Endothelial cell of umbilical vein (primary cell): ENCODE data around the gene NEB. TPM values are rescaled to one million over a fixed set of nuclear protein-coding genes. Genes with fewer than 3 reads are reported as not detected.

Source experiments
- BruUV-seq: library from RNA; stranded (reverse); fragments of 400-500 nt; replicated peaks from 2 replicates; lab custom pipeline; 2021; lab: Mats Ljungman, UMichigan
- CTCF ChIA-PET: fragments of 300-600, 350-600 bp; sonication (Branson Sonifier 250); formaldehyde crosslinking; loops from one replicate; lab custom pipeline; 2021; ENCODE audit warnings: antibody characterized with exemption, inconsistent platforms; lab: Charles Lee
- POLR2A ChIA-PET: fragments of 300-600, 350-600 bp; sonication (Branson Sonifier 250); formaldehyde crosslinking; loops from one replicate; lab custom pipeline; 2021; ENCODE audit warnings: antibody characterized with exemption, inconsistent platforms; lab: Charles Lee
- DNase-seq: peaks from one replicate; pipeline ENCODE4 v3.0.0-alpha.2; 2011; ENCODE audit warnings: low read depth, low spot score
- FAIRE-seq: peaks from 2 replicates; lab custom pipeline; 2011; peaks lifted over from hg19 to GRCh38; lab: Jason Lieb, UNC
- H2AFZ ChIP-seq: 2 replicates; pipeline ENCODE4 v1.6.0; 2012; ENCODE audit warnings: low read depth, low read length, control low read depth, inconsistent platforms
- H3K27ac ChIP-seq: 2 replicates; pipeline ENCODE4 v1.5.1; 2011; ENCODE audit warnings: low read depth, mild to moderate bottlenecking, control low read depth, low read length, moderate library complexity; ENCODE audit not compliant: insufficient read depth
- H3K27me3 ChIP-seq, 2 experiments: 2 replicates each; pipeline versions ENCODE4 v1.6.0 to v1.6.1; 2011; ENCODE audit warnings: low read length in 2 of 2, mixed read lengths in 1 of 2; ENCODE audit not compliant: control insufficient read depth in 2 of 2, insufficient read depth in 2 of 2
- H3K36me3 ChIP-seq, 2 experiments: 2 replicates in 1 of 2; 3 replicates in 1 of 2; pipeline ENCODE4 v1.5.1; 2011; ENCODE audit warnings: low read length in 2 of 2, mild to moderate bottlenecking in 1 of 2, moderate library complexity in 1 of 2; ENCODE audit not compliant: control insufficient read depth in 2 of 2, insufficient read depth in 2 of 2; ENCODE audit errors: extremely low read depth in 1 of 2
- H3K4me1 ChIP-seq: 3 replicates; pipeline ENCODE4 v1.5.1; 2011; ENCODE audit warnings: mild to moderate bottlenecking, low read length; ENCODE audit not compliant: control insufficient read depth, insufficient read depth; ENCODE audit errors: extremely low read depth
- H3K4me2 ChIP-seq: 2 replicates; pipeline ENCODE4 v1.6.1; 2011; ENCODE audit warnings: low read length, control low read depth, mixed read lengths; ENCODE audit not compliant: insufficient read depth
- H3K4me3 ChIP-seq, 3 experiments: fragments of 200-600 bp in 1 of 3; sonication (generic), shearing (Covaris generic) in 1 of 3; replicated peaks in 1 of 3; 2 replicates each; pipeline ENCODE4 v1.5.1; 2011 to 2016; ENCODE audit warnings: control low read depth in 3 of 3, low read length in 3 of 3, mild to moderate bottlenecking in 2 of 3, inconsistent platforms in 1 of 3, low read depth in 1 of 3, moderate library complexity in 1 of 3; ENCODE audit not compliant: insufficient read depth in 1 of 3
- H3K79me2 ChIP-seq: 2 replicates; pipeline ENCODE4 v1.6.0; 2012; ENCODE audit warnings: low read length, inconsistent platforms; ENCODE audit not compliant: control insufficient read depth, insufficient read depth
- H3K9ac ChIP-seq: replicated peaks from 2 replicates; pipeline ENCODE3; 2011; ENCODE audit warnings: low read length, control low read depth; ENCODE audit not compliant: insufficient read depth; ENCODE audit errors: extremely low read depth
- H3K9me1 ChIP-seq: replicated peaks from 3 replicates; pipeline ENCODE4 v1.6.0; 2011; ENCODE audit warnings: mild to moderate bottlenecking, low read length; ENCODE audit not compliant: control insufficient read depth, insufficient read depth; ENCODE audit errors: extremely low read depth
- H3K9me3 ChIP-seq: replicated peaks from 2 replicates; pipeline ENCODE4 v1.5.1; 2012; ENCODE audit warnings: low read length, inconsistent platforms; ENCODE audit not compliant: control insufficient read depth, insufficient read depth
- H4K20me1 ChIP-seq: replicated peaks from 2 replicates; pipeline ENCODE3; 2011; ENCODE audit warnings: mild to moderate bottlenecking, low read length; ENCODE audit not compliant: control insufficient read depth, insufficient read depth; ENCODE audit errors: extremely low read depth
- CTCF ChIP-seq, 2 donors: IDR thresholded peaks; 1 replicate in 1 of 2; 2 replicates in 1 of 2; pipeline ENCODE4 v1.5.1; 2011; ENCODE audit warnings: low read length in 2 of 2, mild to moderate bottlenecking in 2 of 2, moderate library complexity in 2 of 2, control low read depth in 1 of 2, inconsistent platforms in 1 of 2, low read depth in 1 of 2; ENCODE audit not compliant: insufficient read depth in 1 of 2; ENCODE audit errors: extremely low read depth in 1 of 2
- EZH2 ChIP-seq: IDR thresholded peaks from 2 replicates; pipeline ENCODE4 v1.6.1; 2012; ENCODE audit warnings: borderline replicate concordance, low read depth, mild to moderate bottlenecking, moderate library complexity, low read length, inconsistent platforms; ENCODE audit not compliant: severe bottlenecking
- FOS ChIP-seq: IDR thresholded peaks from 2 replicates; pipeline ENCODE4 v1.6.1; 2011; ENCODE audit warnings: mild to moderate bottlenecking, low read length, moderate library complexity, borderline replicate concordance; ENCODE audit not compliant: insufficient read depth
- GATA2 ChIP-seq: IDR thresholded peaks from 2 replicates; pipeline ENCODE4 v1.7.0; 2011; ENCODE audit warnings: low read depth, mild to moderate bottlenecking, moderate library complexity, mixed read lengths, low read length; ENCODE audit not compliant: insufficient read length, insufficient read depth
- JUN ChIP-seq: IDR thresholded peaks from 2 replicates; pipeline ENCODE4 v1.6.1; 2011; ENCODE audit warnings: borderline replicate concordance, low read depth; ENCODE audit not compliant: insufficient read length, insufficient read depth
- MYC ChIP-seq: IDR thresholded peaks from one replicate; pipeline ENCODE4 v1.6.1; 2011; ENCODE audit warnings: mild to moderate bottlenecking, low read depth, low read length
- POLR2A ChIP-seq: IDR thresholded peaks from 2 replicates; pipeline ENCODE4 v1.6.1; 2012; ENCODE audit warnings: low read depth, mild to moderate bottlenecking, control low read depth, low read length
- POLR2AphosphoS5 ChIP-seq: IDR thresholded peaks from 2 replicates; pipeline ENCODE4 v1.6.1; 2012; ENCODE audit warnings: low read depth, mild to moderate bottlenecking, control low read depth, low read length, moderate library complexity; ENCODE audit not compliant: insufficient read depth
- dilution Hi-C: fragments of 300-500 bp; cut with MboI; formaldehyde crosslinking; loops from one replicate; pipeline ENCODE4 v1.15.0; 2019; ENCODE audit warnings: low sequenced_read_pairs; ENCODE audit not compliant: extremely low pct_ligation_motif_present
- intact Hi-C: fragments of 100-400 bp; cut with micrococcal nuclease; formaldehyde crosslinking; loops from one replicate; pipeline ENCODE4 v1.10.0; 2022
- polyA plus RNA-seq, 4 experiments: library from polyadenylated mRNA; depleted of rRNA in 3 of 4; stranded (reverse) in 3 of 4; unstranded in 1 of 4; fragments of >200 nt; gene quantifications; 2 replicates each; pipeline versions ENCODE4 v1.2.1 to v1.2.3, GENCODE V29; 2011 to 2012; ENCODE audit warnings: missing spikeins in 1 of 4
- total RNA-seq: library from RNA; stranded (reverse); gene quantifications from 2 replicates; pipeline ENCODE4 v1.2.3, GENCODE V29; 2021

NEB gene
- total and polyA plus RNA-seq, 2 donors (not counting 3 experiments of a cell fraction or from before 2014, with no cell fraction given), result 0.84 to 1.8 TPM

- dilution Hi-C loops (no loop called here), intact Hi-C loops (loop anchor here (5.0 kb wide), 1 partner anchor 269 kb away; no protein-coding TSS in a partner anchor)
- DNase-seq (no peak), FAIRE-seq (no peak)
- Histone ChIP-seq H3K9ac (no peak overlapping the region), H3K27me3 (no peaks in the 10 kb centered on the region), H2AFZ (no peak overlapping the region), H3K79me2 (no peaks in the 10 kb centered on the region), H4K20me1 (no peaks in the 10 kb centered on the region), H3K4me1 (peaks cover 25% of the 10 kb centered on the region), H3K27ac (no peak overlapping the region), H3K4me3 (no peak overlapping the region), H3K4me2 (no peak overlapping the region), H3K9me3 (no peaks in the 10 kb centered on the region), H3K9me1 (no peaks in the 10 kb centered on the region), H3K36me3 (peaks cover 0 to 3% of the 10 kb centered on the region in 2 experiments)
- ChIA-PET POLR2A (no interaction called here), CTCF (interaction anchor here (0.6 to 1.1 kb wide), 2 partner anchors 57 to 149 kb away, joined by 3 read pairs; partner anchors contain the start of gene ARL5A)
- no TSS peak for BruUV-seq
- TF ChIP-seq JUN, result no peak
- no peak for TF ChIP-seq POLR2AphosphoS5
- no peak for TF ChIP-seq FOS
- no peak for TF ChIP-seq GATA2
- no peak for TF ChIP-seq EZH2
- no peak for TF ChIP-seq MYC
- no peak for TF ChIP-seq CTCF (IDR thresholded peaks at IDR 0.05; ENCODE audit: extremely low read depth in 1 of 2, insufficient read depth in 1 of 2, low read depth in 1 of 2, low read length in 2 of 2)
- no peak for TF ChIP-seq POLR2A
These were observed 36.7 kb upstream of the NEB start for GRCh38 chr2:151770995-151771394.
